K562 (cell line): ENCODE data around the gene FANCD2. TPM values are rescaled to one million over a fixed set of nuclear protein-coding genes. Genes with fewer than 3 reads are reported as not detected.

ENCODE experiments used
- ADNP ChIP-seq: fragments of 200-800 bp; sonication (Bioruptor generic); IDR thresholded peaks from 2 replicates; pipeline ENCODE4 v1.6.1; 2016; ENCODE audit warnings: missing genetic modification characterization, missing compliant biosample characterization
- CBX5 ChIP-seq: IDR thresholded peaks from 2 replicates; pipeline ENCODE4 v1.6.1; 2014; ENCODE audit warnings: low read depth, borderline replicate concordance
- DNMT1 ChIP-seq: fragments of 450-650 bp; IDR thresholded peaks from 2 replicates; pipeline ENCODE4 v1.6.1; 2016; ENCODE audit warnings: antibody characterized with exemption, mild to moderate bottlenecking
- ILK ChIP-seq: fragments of 450-650 bp; IDR thresholded peaks from 2 replicates; pipeline ENCODE4 v1.6.1; 2016; ENCODE audit warnings: missing genetic modification characterization, low read depth, mild to moderate bottlenecking, missing compliant biosample characterization, moderate library complexity, borderline replicate concordance
- KDM2B ChIP-seq: fragments of 250-450 bp; sonication (Bioruptor Pico); IDR thresholded peaks from 2 replicates; pipeline ENCODE4 v1.8.0; 2021; ENCODE audit warnings: mild to moderate bottlenecking, moderate library complexity
- KLF10 ChIP-seq: fragments of 250-450 bp; sonication (Bioruptor Pico); IDR thresholded peaks from 2 replicates; pipeline ENCODE4 v1.6.1; 2021; ENCODE audit warnings: matching md5 sums
- MAFF ChIP-seq: IDR thresholded peaks from 2 replicates; pipeline ENCODE4 v1.6.1; 2012; ENCODE audit warnings: low read length, improper control_type of control experiment
- MEF2A ChIP-seq: IDR thresholded peaks from 2 replicates; pipeline ENCODE4 v1.6.1; 2011; ENCODE audit warnings: low read depth, mild to moderate bottlenecking, low read length, moderate library complexity; ENCODE audit not compliant: control insufficient read depth
- MYC ChIP-seq, 2 experiments: fragments of 250-450 bp in 1 of 2; sonication (Bioruptor Pico) in 1 of 2; IDR thresholded peaks; 2 replicates each; pipeline versions ENCODE4 v1.5.1 to v1.6.1; 2012 to 2021; ENCODE audit warnings: low read depth in 2 of 2, borderline replicate concordance in 1 of 2, improper control_type of control experiment in 1 of 2, low read length in 1 of 2, mild to moderate bottlenecking in 1 of 2, moderate library complexity in 1 of 2
- NFIC ChIP-seq: fragments of 450-650 bp; IDR thresholded peaks from 2 replicates; pipeline ENCODE4 v1.6.1; 2017; ENCODE audit warnings: mild to moderate bottlenecking, inconsistent platforms
- NFYB ChIP-seq: IDR thresholded peaks from 2 replicates; pipeline ENCODE4 v1.6.1; 2011; ENCODE audit warnings: mild to moderate bottlenecking, moderate library complexity; ENCODE audit not compliant: insufficient read length; ENCODE audit errors: extremely low read depth
- SMAD4 ChIP-seq: fragments of 250-450 bp; sonication (Bioruptor Pico); conservative IDR thresholded peaks from 2 replicates; pipeline ENCODE4 v1.8.0; 2021; ENCODE audit warnings: inconsistent platforms, mild to moderate bottlenecking, moderate library complexity
- SMARCB1 ChIP-seq: IDR thresholded peaks from 2 replicates; pipeline ENCODE4 v1.6.1; 2011; ENCODE audit warnings: improper control_type of control experiment, low read depth; ENCODE audit not compliant: insufficient read length
- SMARCC2 ChIP-seq: fragments of 450-650 bp; IDR thresholded peaks from 2 replicates; pipeline ENCODE4 v1.6.1; 2017; ENCODE audit warnings: antibody characterized with exemption, moderate library complexity, mild to moderate bottlenecking, low read depth
- STAT6 ChIP-seq: sonication (generic); formaldehyde crosslinking; IDR thresholded peaks from 2 replicates; pipeline ENCODE4 v1.8.1; 2023; ENCODE audit warnings: mild to moderate bottlenecking, missing genetic modification reagents
- TBL1XR1 ChIP-seq, 2 experiments: IDR thresholded peaks; 2 replicates each; pipeline ENCODE4 v1.6.1; 2012; ENCODE audit warnings: improper control_type of control experiment in 2 of 2, low read length in 2 of 2, mild to moderate bottlenecking in 1 of 2
- THRB ChIP-seq: fragments of 450-650 bp; formaldehyde crosslinking; conservative IDR thresholded peaks from 2 replicates; pipeline ENCODE4 v1.4.0; 2022; ENCODE audit warnings: mild to moderate bottlenecking, missing genetic modification characterization
- ZBTB17 ChIP-seq: fragments of 450-650 bp; formaldehyde crosslinking; IDR thresholded peaks from 2 replicates; pipeline ENCODE4 v1.4.0; 2020; ENCODE audit warnings: mild to moderate bottlenecking
- ZBTB7A ChIP-seq: IDR thresholded peaks from 2 replicates; pipeline ENCODE4 v1.6.1; 2011; ENCODE audit warnings: low read depth, mild to moderate bottlenecking, low read length, moderate library complexity, borderline replicate concordance; ENCODE audit not compliant: control insufficient read depth
- ZEB2 ChIP-seq: fragments of 450-650 bp; IDR thresholded peaks from 2 replicates; pipeline ENCODE4 v1.6.1; 2016
- ZNF639 ChIP-seq, 2 experiments: fragments of 200-800 bp in 1 of 2; sonication (Bioruptor generic) in 1 of 2; sonication (generic) in 1 of 2; formaldehyde crosslinking in 1 of 2; IDR thresholded peaks in 1 of 2; conservative IDR thresholded peaks in 1 of 2; 2 replicates each; pipeline versions ENCODE4 v1.5.0 to v1.6.1; 2016 to 2020; ENCODE audit warnings: missing compliant biosample characterization in 1 of 2, missing genetic modification characterization in 1 of 2, missing genetic modification reagents in 1 of 2
- ZNF780A ChIP-seq: fragments of 250-450 bp; sonication (Bioruptor Pico); IDR thresholded peaks from 2 replicates; pipeline ENCODE4 v1.5.0; 2021; ENCODE audit warnings: mild to moderate bottlenecking
- polyA plus RNA-seq, 8 experiments: library from polyadenylated mRNA; depleted of rRNA in 4 of 8; stranded (reverse) in 5 of 8; unstranded in 3 of 8; fragments of >200 nt; fragmentation: Nextera tagmentation in 2 of 8; fragmentation: Illumina TruSeq in 1 of 8; extraction: Ambion mirVana in 2 of 8; extraction: Trizol in 1 of 8; gene quantifications; 2 replicates each; pipeline versions ENCODE4 v1.2.1 to v1.2.3, GENCODE V29; 2011 to 2014; ENCODE audit warnings: inconsistent platforms in 1 of 8, missing spikeins in 1 of 8
- total RNA-seq, 7 experiments: library from RNA; depleted of rRNA in 6 of 7; stranded (reverse); fragments of >200 nt in 6 of 7; fragmentation: Illumina TruSeq in 2 of 7; extraction: Trizol in 2 of 7; gene quantifications; 2 replicates each; pipeline versions ENCODE4 v1.2.1 to v1.2.3, GENCODE V29; 2011 to 2021; ENCODE audit warnings: low replicate concordance in 1 of 7

Gene FANCD2
- total and polyA plus RNA-seq, 9 of the 15 experiments (the other 6 are each of a cell fraction or from before 2014, with no cell fraction given) = 59.4 to 137 (median 96.1) TPM

GRCh38 chr3:10115326-10116137, 89.3 kb downstream of the FANCD2 start, which contains the start of gene BRK1 (continued):
- TF ChIP-seq THRB (CRISPR knock-in tag) (no peak), SMARCC2 (0 out of 2 replicates have a peak, but pooled peaks have one; percentile 3), NFYB (no peak), ZBTB7A (peak; percentile 58; the same call in 1 of the 2 replicates), KLF10 (CRISPR knock-in tag) (no peak), MAFF (no peak), TBL1XR1 (IDR thresholded peaks at IDR 0.05; ENCODE audit: low read length in 2 of 2) (no peak), ZEB2 (no peak), SMARCB1 (peak; percentile 60), ILK (tag) (no peak), SMAD4 (CRISPR knock-in tag) (peak; percentile 85), ZBTB17 (no peak), MEF2A (no peak), DNMT1 (no peak), KDM2B (no peak), ZNF639 (CRISPR knock-in tag; conservative IDR thresholded peaks at IDR 0.05 in 1 of 2, IDR thresholded peaks at IDR 0.05 in 1 of 2) (peak in 1 of 2 experiments; percentile 89; a peak in 2 of 4 replicates), MYC (IDR thresholded peaks at IDR 0.05; ENCODE audit: low read depth, low read length) (peak; percentile 96), MYC (CRISPR knock-in tag; IDR thresholded peaks at IDR 0.05; ENCODE audit: borderline replicate concordance, low read depth) (peak; percentile 68; the same call in 1 of the 2 replicates), NFIC (peak; percentile 61; the same call in 1 of the 2 replicates), ZNF780A (CRISPR knock-in tag) (no peak), ADNP (tag) (no peak), CBX5 (no peak), STAT6 (CRISPR knock-in tag) (peak; percentile 92)
